Fibroblast of skin of left biceps (primary cell): ENCODE data around the gene TNFAIP2.
"Not testable (repeated sequence)": the region's sequence is repeated elsewhere in the genome, so short reads cannot be mapped to it uniquely, and the experiment has no call there.

ENCODE experiments used
- DNase-seq, 2 experiments: peaks; one replicate each; pipeline ENCODE4 v3.0.0-alpha.2; 2013; ENCODE audit warnings: low read depth in 2 of 2

TNFAIP2 gene

GRCh38 chr14:103107941-103108748, 15.1 kb upstream of the TNFAIP2 start:
- no peak for DNase-seq

GRCh38 chr14:103108749-103109207, 14.5 kb upstream of the TNFAIP2 start:
- no peak for DNase-seq

GRCh38 chr14:103109535-103110441, 13.5 kb upstream of the TNFAIP2 start:
- no peak for DNase-seq

GRCh38 chr14:103110681-103111231, 12.5 kb upstream of the TNFAIP2 start:
- no peak for DNase-seq

DNA sequence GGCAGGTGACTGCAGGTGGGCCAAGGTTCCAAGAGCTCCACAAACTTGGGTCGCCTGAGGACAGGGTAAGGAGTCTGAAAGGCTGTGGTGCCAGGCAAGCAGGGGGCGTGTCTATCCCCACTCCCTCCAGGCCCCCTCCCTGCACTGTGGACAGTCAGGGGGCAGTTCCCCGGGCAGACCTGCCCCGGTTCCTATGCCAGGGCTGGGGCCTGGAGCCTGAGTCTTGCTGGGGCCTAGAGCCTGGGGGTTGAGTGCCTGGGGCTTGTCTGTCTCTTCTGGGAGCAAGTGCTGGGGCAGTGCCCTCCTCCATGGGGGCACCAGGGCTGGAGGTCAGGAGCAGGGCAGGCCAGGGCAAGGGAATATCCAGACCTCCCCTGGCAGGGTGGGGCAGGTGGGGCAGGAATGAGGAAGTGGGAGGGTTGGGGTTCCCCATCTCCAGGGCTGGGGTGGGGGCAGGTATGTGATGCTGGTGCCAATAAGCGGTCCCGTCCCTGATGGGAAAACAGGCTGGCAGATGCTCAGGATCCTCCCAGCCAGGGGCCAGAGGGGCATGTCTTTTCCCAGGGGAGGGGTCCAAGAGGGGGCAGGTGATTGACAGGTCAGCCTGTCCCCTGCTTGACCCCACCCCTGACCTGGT, 11.9 kb upstream of the TNFAIP2 start:
- DNase-seq = no peak

GRCh38 chr14:103112400-103113243, 10.6 kb upstream of the TNFAIP2 start:
- DNase-seq = no peak

- DNase-seq = no peak
Measured at GRCh38 chr14:103113303-103113702, 10.0 kb upstream of the TNFAIP2 start.

DNA sequence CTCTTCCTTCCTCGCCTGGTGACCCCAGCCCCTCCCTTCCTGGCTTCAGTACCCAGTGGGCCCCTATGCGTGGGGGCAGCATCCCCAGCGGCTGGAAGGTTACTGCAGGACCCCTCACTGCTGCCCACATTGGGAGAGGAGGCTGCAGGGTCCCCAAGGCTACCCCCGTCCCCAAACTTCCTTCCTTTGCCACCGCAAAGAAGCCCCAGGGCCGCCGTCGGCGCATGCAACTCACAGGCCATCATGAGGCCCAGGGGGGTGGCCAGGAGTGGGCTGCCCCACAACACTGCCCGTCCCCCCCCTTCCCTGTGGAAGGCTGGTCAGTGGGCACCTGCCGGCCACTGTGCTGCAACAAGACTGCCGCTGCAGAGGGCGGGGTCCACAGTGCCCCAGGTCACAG, 9.5 kb upstream of the TNFAIP2 start:
- DNase-seq = no peak

- DNase-seq = not testable (repeated sequence)
Measured at GRCh38 chr14:103115086-103115679, 8.1 kb upstream of the TNFAIP2 start.

- DNase-seq = no peak
Measured at GRCh38 chr14:103115845-103116572, 7.3 kb upstream of the TNFAIP2 start.

DNA sequence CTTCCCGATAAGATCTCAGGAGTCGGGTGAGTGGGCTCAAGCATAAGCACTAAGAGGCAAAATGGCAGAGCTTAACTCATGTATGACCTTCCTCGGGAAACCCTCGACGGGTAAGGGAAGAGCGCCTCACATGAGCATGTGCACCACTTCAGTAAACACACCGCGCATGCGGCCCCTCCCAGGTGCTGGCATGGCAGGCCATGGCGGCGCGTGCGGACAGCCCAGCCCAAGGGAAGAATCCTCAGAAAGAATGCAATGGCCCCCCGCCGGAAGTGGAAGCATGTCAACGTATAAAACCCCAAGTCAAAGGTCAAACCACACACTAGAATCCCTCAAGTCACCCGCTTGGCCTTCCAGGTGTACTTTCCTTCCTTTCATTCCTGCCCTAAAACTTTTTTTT, 6.6 kb upstream of the TNFAIP2 start:
- DNase-seq = no peak

GRCh38 chr14:103117499-103117898, 5.8 kb upstream of the TNFAIP2 start:
- DNase-seq = not testable (repeated sequence)

GRCh38 chr14:103118018-103118662, 5.1 kb upstream of the TNFAIP2 start:
- DNase-seq = no peak

GRCh38 chr14:103118663-103119404, 4.4 kb upstream of the TNFAIP2 start:
- DNase-seq = no peak

DNA sequence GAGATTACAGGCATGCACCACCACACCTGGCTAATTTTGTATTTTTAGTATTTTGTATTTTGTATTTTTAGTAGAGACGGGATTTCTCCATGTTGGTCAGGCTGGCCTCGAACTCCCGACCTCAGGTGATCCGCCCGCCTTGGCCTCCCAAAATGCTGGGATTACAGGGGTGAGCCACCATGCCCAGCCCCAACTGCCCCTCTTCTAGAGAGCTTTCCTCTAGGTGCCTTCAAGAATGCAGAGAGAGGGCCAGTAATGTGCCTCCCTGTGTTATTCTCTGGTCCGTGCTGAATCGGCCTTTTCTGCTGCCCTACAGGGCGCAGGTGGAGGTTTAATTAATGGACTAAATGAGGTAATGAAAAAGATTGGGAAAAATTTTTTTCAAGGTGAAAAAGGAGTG, 3.7 kb upstream of the TNFAIP2 start:
- DNase-seq = not testable (repeated sequence)

DNA sequence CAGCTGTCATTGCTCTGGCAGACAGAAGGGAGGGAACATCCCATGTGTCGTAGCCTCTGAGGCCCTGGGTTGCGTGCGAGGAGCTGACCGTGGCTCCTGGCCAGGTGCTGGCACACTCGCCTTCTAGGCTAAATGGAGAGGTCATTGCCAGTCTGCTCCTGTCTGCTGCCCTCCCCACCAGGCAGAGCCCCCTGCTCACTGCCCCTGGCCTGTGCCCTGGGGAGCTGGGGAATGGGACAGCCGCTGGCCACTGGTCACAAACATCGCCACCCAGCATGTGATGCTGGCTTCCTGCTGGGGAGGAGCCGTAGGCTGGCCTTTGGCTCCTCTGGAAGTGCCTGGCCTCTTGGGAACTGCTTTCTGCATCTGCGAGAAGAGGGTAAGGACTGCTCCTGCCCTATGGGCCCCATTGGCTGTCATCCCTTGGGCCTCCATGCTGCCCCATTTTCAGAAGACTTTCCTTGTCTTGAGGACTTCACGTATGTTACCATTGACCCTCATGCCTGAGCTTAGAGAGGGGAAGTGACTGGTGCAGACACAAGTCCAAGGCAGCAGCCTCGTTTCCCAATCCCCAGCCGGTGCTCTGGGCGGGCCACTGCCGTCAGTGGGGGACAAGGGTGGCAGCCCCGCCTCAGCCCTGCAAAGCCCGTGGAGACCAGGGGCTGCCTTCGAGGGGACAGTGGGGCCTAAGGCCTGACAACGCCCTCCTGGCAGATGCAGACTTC, 2.0 kb upstream of the TNFAIP2 start:
- DNase-seq = no peak

DNA sequence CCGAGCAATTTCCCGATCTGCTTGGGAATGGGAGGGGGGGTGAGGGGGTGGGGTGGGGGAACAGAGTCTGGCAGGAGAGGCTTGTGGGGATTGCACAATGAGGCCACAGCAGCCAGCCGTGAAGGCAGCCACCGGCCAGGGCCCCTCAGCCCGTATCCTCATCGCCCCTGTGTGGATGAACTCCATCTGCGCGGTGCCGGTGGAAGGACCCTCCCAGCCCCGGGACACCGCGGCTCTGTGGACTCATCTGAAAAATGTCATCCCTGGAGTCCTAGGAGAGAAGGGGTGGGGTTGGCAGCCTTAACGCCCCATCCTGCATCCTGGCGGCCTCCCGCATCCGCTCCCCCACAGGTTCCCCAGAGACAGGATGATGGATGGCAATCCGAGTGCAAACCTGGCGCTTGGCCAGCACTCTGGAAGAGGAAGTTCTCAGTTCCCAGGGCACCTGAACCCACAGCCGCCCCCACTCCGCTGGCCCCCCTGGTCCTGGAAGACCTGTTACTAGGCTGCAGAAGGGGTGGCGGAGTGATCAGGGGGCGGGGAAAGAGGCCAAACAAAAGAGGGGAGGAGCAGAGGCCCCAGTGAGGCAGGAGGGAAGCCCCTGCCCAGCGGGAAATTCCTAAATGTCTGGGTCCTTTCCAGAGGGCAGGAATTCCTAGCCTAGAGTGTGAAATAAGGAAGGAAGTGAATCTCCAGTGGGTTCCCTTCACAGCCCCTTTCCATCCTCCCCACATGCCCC, 1.2 kb upstream of the TNFAIP2 start:
- DNase-seq = peak; percentile 66 to 73
